HepG2 (cell line): ENCODE data around the gene CSF1R. TPM values are rescaled to one million over a fixed set of nuclear protein-coding genes. Genes with fewer than 3 reads are reported as not detected.

Source experiments
- ATAC-seq: fragments of 200-7000 bp; cut with Tn5 transposase; 3 replicates; pipeline ENCODE4 v1.9.1; 2020; ENCODE audit warnings: mild to moderate bottlenecking, moderate library complexity
- BruUV-seq: library from RNA; stranded (reverse); fragments of 400-500 nt; replicated peaks from 2 replicates; lab custom pipeline; 2021; lab: Mats Ljungman, UMichigan
- CTCF ChIA-PET: fragments of 300-600 bp; formaldehyde crosslinking; extraction: SDS; loops from one replicate; lab custom pipeline; 2021; ENCODE audit warnings: low total read pairs, inconsistent platforms, low intra/inter-chr PET ratio; lab: Yijun Ruan, JAX
- POLR2A ChIA-PET: fragments of 350-600 bp; sonication (Branson Sonifier 250); formaldehyde crosslinking; loops from one replicate; lab custom pipeline; 2020; ENCODE audit warnings: antibody characterized with exemption, inconsistent platforms; lab: Yijun Ruan, JAX
- DNase-seq: peaks from one replicate; pipeline ENCODE4 v3.0.0-alpha.2; 2015; ENCODE audit warnings: low spot score
- FAIRE-seq: peaks from 3 replicates; lab custom pipeline; 2011; peaks lifted over from hg19 to GRCh38; lab: Jason Lieb, UNC
- H2AFZ ChIP-seq: one replicate; pipeline ENCODE4 v1.6.1; 2011; ENCODE audit warnings: low read length, inconsistent platforms
- H3K27ac ChIP-seq: fragments of 300-600 bp; 3 replicates; pipeline ENCODE4 v1.8.0; 2011; ENCODE audit warnings: mixed run types, mild to moderate bottlenecking, mixed read lengths, low read length, inconsistent platforms; ENCODE audit not compliant: insufficient read depth; ENCODE audit errors: extremely low read length
- H3K27me3 ChIP-seq, 2 experiments: fragments of 200-600 bp in 1 of 2; 2 replicates in 1 of 2; 3 replicates in 1 of 2; pipeline versions ENCODE4 v1.6.0 to v1.8.0; 2011; ENCODE audit warnings: low read length in 2 of 2, mild to moderate bottlenecking in 2 of 2, moderate library complexity in 2 of 2, inconsistent platforms in 1 of 2; ENCODE audit not compliant: insufficient read depth in 2 of 2, control insufficient read depth in 1 of 2
- H3K36me3 ChIP-seq, 2 experiments: fragments of 200-600 bp in 1 of 2; replicated peaks in 1 of 2; 2 replicates in 1 of 2; 3 replicates in 1 of 2; pipeline versions ENCODE4 v1.5.1 to v1.8.0; 2011; ENCODE audit warnings: low read length in 2 of 2, inconsistent platforms in 1 of 2; ENCODE audit not compliant: insufficient read depth in 2 of 2, control insufficient read depth in 1 of 2
- H3K4me1 ChIP-seq: 2 replicates; pipeline ENCODE4 v1.5.1; 2012; ENCODE audit warnings: low read length, inconsistent platforms; ENCODE audit not compliant: insufficient read depth
- H3K4me2 ChIP-seq: 2 replicates; pipeline ENCODE4 v1.6.0; 2011; ENCODE audit warnings: low read depth, low read length, inconsistent platforms
- H3K4me3 ChIP-seq, 3 experiments: fragments of 200-600 bp in 1 of 3; sonication (generic), shearing (Covaris generic) in 1 of 3; replicated peaks in 1 of 3; 2 replicates each; pipeline ENCODE4 v1.5.1; 2011 to 2016; ENCODE audit warnings: low read length in 3 of 3, inconsistent platforms in 2 of 3, low read depth in 2 of 3, mild to moderate bottlenecking in 2 of 3, control low read depth in 1 of 3, mixed read lengths in 1 of 3; ENCODE audit not compliant: insufficient read depth in 1 of 3
- H3K79me2 ChIP-seq: one replicate; pipeline ENCODE4 v1.6.1; 2011; ENCODE audit warnings: low read length, inconsistent platforms; ENCODE audit not compliant: insufficient read depth
- H3K9ac ChIP-seq: 2 replicates; pipeline ENCODE4 v1.6.0; 2011; ENCODE audit warnings: mild to moderate bottlenecking, low read depth, low read length, inconsistent platforms; ENCODE audit not compliant: insufficient read depth
- H3K9me3 ChIP-seq: 2 replicates; pipeline ENCODE4 v1.5.1; 2012; ENCODE audit warnings: mild to moderate bottlenecking, low read length
- H4K20me1 ChIP-seq: 2 replicates; pipeline ENCODE4 v1.6.0; 2011; ENCODE audit warnings: inconsistent platforms, mild to moderate bottlenecking, low read length, moderate library complexity; ENCODE audit not compliant: insufficient read depth
- MATR3 ChIP-seq: sonication (generic); formaldehyde crosslinking; IDR thresholded peaks from 2 replicates; pipeline ENCODE4 v1.4.0; 2020; ENCODE audit warnings: missing genetic modification reagents
- MTF2 ChIP-seq: sonication (generic); formaldehyde crosslinking; IDR thresholded peaks from 2 replicates; pipeline ENCODE4 v1.5.0; 2020; ENCODE audit warnings: missing genetic modification reagents, borderline replicate concordance
- NFYB ChIP-seq: sonication (generic); formaldehyde crosslinking; IDR thresholded peaks from 2 replicates; pipeline ENCODE4 v1.4.0; 2020; ENCODE audit warnings: missing genetic modification reagents
- NR1H2 ChIP-seq: sonication (generic); formaldehyde crosslinking; IDR thresholded peaks from 2 replicates; pipeline ENCODE4 v1.8.1; 2022; ENCODE audit warnings: low read depth, missing genetic modification reagents, borderline replicate concordance
- PCBP1 ChIP-seq: fragments of 200-400 bp; formaldehyde crosslinking; IDR thresholded peaks from 2 replicates; pipeline ENCODE4 v1.6.1; 2017; ENCODE audit warnings: mild to moderate bottlenecking, low read depth, low read length, borderline replicate concordance
- PRDM10 ChIP-seq: sonication (generic); formaldehyde crosslinking; IDR thresholded peaks from 2 replicates; pipeline ENCODE4 v1.4.0; 2020; ENCODE audit warnings: low read depth, missing genetic modification reagents
- RXRA ChIP-seq: sonication (generic); formaldehyde crosslinking; IDR thresholded peaks from 2 replicates; pipeline ENCODE4 v1.5.1; 2020; ENCODE audit warnings: missing genetic modification reagents
- TCF7L2 ChIP-seq: IDR thresholded peaks from 2 replicates; pipeline ENCODE4 v1.6.1; 2011; ENCODE audit warnings: mild to moderate bottlenecking, low read depth, low read length, moderate library complexity
- ZFP36 ChIP-seq: fragments of 150-350 bp; IDR thresholded peaks from 2 replicates; pipeline ENCODE4 v1.6.1; 2018; ENCODE audit warnings: borderline replicate concordance, low read length, low read depth; ENCODE audit not compliant: partially characterized antibody
- ZNF101 ChIP-seq: sonication (generic); formaldehyde crosslinking; IDR thresholded peaks from 2 replicates; pipeline ENCODE4 v1.4.0; 2020; ENCODE audit warnings: mild to moderate bottlenecking, low read depth, missing genetic modification reagents, borderline replicate concordance
- ZNF30 ChIP-seq: sonication (generic); formaldehyde crosslinking; IDR thresholded peaks from 2 replicates; pipeline ENCODE4 v1.5.0; 2020; ENCODE audit warnings: mild to moderate bottlenecking, missing genetic modification reagents
- ZNF678 ChIP-seq: sonication (generic); formaldehyde crosslinking; IDR thresholded peaks from 2 replicates; pipeline ENCODE4 v1.4.0; 2020; ENCODE audit warnings: mild to moderate bottlenecking, missing genetic modification reagents
- WGBS: methylation state at CpG from one replicate; pipeline ENCODE4 v1.1.6; 2017; ENCODE audit warnings: low lambda C conversion rate; 5-methylcytosine and 5-hydroxymethylcytosine counted together
- in situ Hi-C: cut with HindIII; loops from 2 replicates; pipeline ENCODE4 v1.10.0; 2017; ENCODE audit warnings: low pct_unique_long_range_greater_than_20kb; ENCODE audit not compliant: extremely low pct_ligation_motif_present
- intact Hi-C: fragments of 100-400 bp; cut with micrococcal nuclease; formaldehyde crosslinking; loops from one replicate; pipeline ENCODE4 v1.10.0; 2022; ENCODE audit not compliant: unreplicated experiment
- polyA plus RNA-seq, 8 experiments: library from polyadenylated mRNA; depleted of rRNA in 3 of 8; stranded (reverse) in 7 of 8; unstranded in 1 of 8; fragments of >200 nt; fragmentation: Illumina TruSeq in 4 of 8; extraction: Trizol in 4 of 8; gene quantifications; 2 replicates each; pipeline versions ENCODE4 v1.2.1 to v1.2.3, GENCODE V29; 2011 to 2016; ENCODE audit warnings: low read depth in 4 of 8, missing spikeins in 1 of 8, mixed read lengths in 1 of 8; ENCODE audit not compliant: insufficient read depth in 1 of 8
- total RNA-seq, 5 experiments: library from RNA; depleted of rRNA; stranded (reverse); fragments of >200 nt; fragmentation: Illumina TruSeq; extraction: Trizol; gene quantifications; 2 replicates each; pipeline ENCODE4 v1.2.3, GENCODE V29; 2016; ENCODE audit warnings: low read depth in 1 of 5

Gene CSF1R
- total and polyA plus RNA-seq, 2 of the 13 experiments (the other 11 are each of a cell fraction or from before 2014, with no cell fraction given): 0.01 TPM; not detected in 1

- intact Hi-C loops (no loop called here), in situ Hi-C loops (no loop called here)
- WGBS: 70% methylated on average over 15 of the region's 19 CpGs
- no peak overlapping the region for H2AFZ ChIP-seq
- no peak overlapping the region for H3K27ac ChIP-seq
- no TSS peak for BruUV-seq
- ATAC-seq (no peak), DNase-seq (no peak), FAIRE-seq (no peak)
- H3K9me3 ChIP-seq: no peaks in the 10 kb centered on the region
- ChIA-PET CTCF (no interaction called here), POLR2A (no interaction called here)
- no peak overlapping the region for H3K9ac ChIP-seq
- H3K36me3 ChIP-seq: no peaks in the 10 kb centered on the region
- no peaks in the 10 kb centered on the region for H3K79me2 ChIP-seq
- H4K20me1 ChIP-seq: no peaks in the 10 kb centered on the region
- no peak overlapping the region for H3K4me2 ChIP-seq
- peaks cover 3 to 48% of the 10 kb centered on the region in 2 experiments; a peak in 4 of 5 replicates for H3K27me3 ChIP-seq
- no peak for TF ChIP-seq NFYB (CRISPR knock-in tag)
- TF ChIP-seq MATR3 (CRISPR knock-in tag): no peak
- TF ChIP-seq PRDM10 (CRISPR knock-in tag): no peak
- TF ChIP-seq ZNF30 (CRISPR knock-in tag): no peak
- no peak for TF ChIP-seq ZNF678
- no peak for TF ChIP-seq NR1H2 (CRISPR knock-in tag)
- no peak for TF ChIP-seq ZNF101 (CRISPR knock-in tag)
- TF ChIP-seq RXRA: no peak
- TF ChIP-seq ZFP36: no peak
- TF ChIP-seq PCBP1: no peak
- no peak for TF ChIP-seq MTF2 (CRISPR knock-in tag)
- no peak for TF ChIP-seq TCF7L2
- H3K4me3 ChIP-seq: no peak overlapping the region
- peaks cover 17% of the 10 kb centered on the region for H3K4me1 ChIP-seq
Observed at GRCh38 chr5:150079909-150080461, 6.4 kb downstream of the CSF1R start.
